ENCODE measurements around the gene ATXN7. TPM values are rescaled to one million over a fixed set of nuclear protein-coding genes. Genes with fewer than 3 reads are reported as not detected.

Gene ATXN7
- polyA plus RNA-seq, 1 donor, result 29.0 TPM

- DNase-seq, result no peak
Observed at GRCh38 chr3:63934041-63934866, 70.6 kb downstream of the ATXN7 start.

GRCh38 chr3:63936925-63937324 is 73.3 kb downstream of the ATXN7 start:
- DNase-seq, result no peak

- no peak for DNase-seq
Observed at GRCh38 chr3:63937661-63938651, 74.3 kb downstream of the ATXN7 start.

- no peak for DNase-seq
Observed at GRCh38 chr3:63940389-63940757, 76.7 kb downstream of the ATXN7 start.

GRCh38 chr3:63942528-63942927 is 78.9 kb downstream of the ATXN7 start:
- DNase-seq, result no peak

GRCh38 chr3:63943678-63944077 is 80.0 kb downstream of the ATXN7 start:
- no peak for DNase-seq

GRCh38 chr3:63945558-63946096 is 82.0 kb downstream of the ATXN7 start:
- no peak for DNase-seq

- no peak for DNase-seq
Observed at GRCh38 chr3:63946753-63947152, 83.1 kb downstream of the ATXN7 start.

- no peak for DNase-seq
Observed at GRCh38 chr3:63947594-63947993, 83.9 kb downstream of the ATXN7 start.

GRCh38 chr3:63949005-63949404 is 85.3 kb downstream of the ATXN7 start:
- no peak for DNase-seq

GRCh38 chr3:63950698-63951097 is 87.0 kb downstream of the ATXN7 start:
- no peak for DNase-seq

GRCh38 chr3:63951492-63952247 is 88.0 kb downstream of the ATXN7 start:
- DNase-seq, result no peak

GRCh38 chr3:63952248-63952594 is 88.6 kb downstream of the ATXN7 start:
- no peak for DNase-seq

GRCh38 chr3:63954182-63954581 is 90.5 kb downstream of the ATXN7 start:
- DNase-seq, result no peak

- no peak for DNase-seq
Observed at GRCh38 chr3:63955036-63955650, 91.5 kb downstream of the ATXN7 start.

- DNase-seq, result no peak
Observed at GRCh38 chr3:63955830-63956545, 92.3 kb downstream of the ATXN7 start.

- DNase-seq, result no peak
Observed at GRCh38 chr3:63959146-63959545, 95.5 kb downstream of the ATXN7 start.

- DNase-seq, result no peak
Observed at GRCh38 chr3:63960048-63960711, 96.5 kb downstream of the ATXN7 start.

GRCh38 chr3:63961891-63962290 is 98.2 kb downstream of the ATXN7 start:
- DNase-seq, result no peak

- DNase-seq, result no peak
Observed at GRCh38 chr3:63963496-63963895, 99.8 kb downstream of the ATXN7 start.

All from left kidney (tissue), 2 donors.